Cortex of kidney (tissue), 1 donor: ENCODE measurements around the gene LKAAEAR1.

Experiments used
- DNase-seq: peaks from one replicate; lab custom pipeline; 2025; lab: John Stamatoyannopoulos, UW

Gene LKAAEAR1

GRCh38 chr20:64078934-64079272 lies 5.3 kb downstream of the LKAAEAR1 start:
- no peak for DNase-seq

GRCh38 chr20:64077876-64078551 lies 6.2 kb downstream of the LKAAEAR1 start:
- no peak for DNase-seq

- DNase-seq: no peak
These were observed 6.7 kb downstream of the LKAAEAR1 start for GRCh38 chr20:64077541-64077875.

GRCh38 chr20:64077094-64077493 lies 7.1 kb downstream of the LKAAEAR1 start:
- no peak for DNase-seq

- DNase-seq: no peak
These were observed 7.9 kb downstream of the LKAAEAR1 start for GRCh38 chr20:64076061-64076997.

- DNase-seq: no peak
These were observed 8.6 kb downstream of the LKAAEAR1 start for GRCh38 chr20:64075556-64075955.

- DNase-seq: no peak
These were observed 9.2 kb downstream of the LKAAEAR1 start for GRCh38 chr20:64074963-64075362.

- no peak for DNase-seq
These were observed 9.9 kb downstream of the LKAAEAR1 start for GRCh38 chr20:64074184-64074789.

- DNase-seq: no peak
These were observed 10.6 kb downstream of the LKAAEAR1 start for GRCh38 chr20:64073476-64074183.

GRCh38 chr20:64072498-64073063 lies 11.6 kb downstream of the LKAAEAR1 start:
- DNase-seq: no peak

- no peak for DNase-seq
These were observed 12.6 kb downstream of the LKAAEAR1 start for GRCh38 chr20:64071341-64072332.

GRCh38 chr20:64070244-64070993 lies 13.8 kb downstream of the LKAAEAR1 start:
- DNase-seq: no peak

GRCh38 chr20:64069614-64070243 lies 14.5 kb downstream of the LKAAEAR1 start:
- no peak for DNase-seq

- no peak for DNase-seq
These were observed 15.0 kb downstream of the LKAAEAR1 start for GRCh38 chr20:64069209-64069613.

- DNase-seq: no peak
These were observed 15.6 kb downstream of the LKAAEAR1 start for GRCh38 chr20:64068386-64069208.

GRCh38 chr20:64067733-64068307 lies 16.4 kb downstream of the LKAAEAR1 start:
- DNase-seq: no peak

- no peak for DNase-seq
These were observed 17.1 kb downstream of the LKAAEAR1 start for GRCh38 chr20:64067005-64067632.

GRCh38 chr20:64065974-64066343 lies 18.2 kb downstream of the LKAAEAR1 start:
- no peak for DNase-seq
